Measurements from ENCODE around the gene RAB11FIP3. TPM values are rescaled to one million over a fixed set of nuclear protein-coding genes. Genes with fewer than 3 reads are reported as not detected.

The RAB11FIP3 gene
- total RNA-seq, 1 experiment from 2014 or later = 12.8 TPM

DNA sequence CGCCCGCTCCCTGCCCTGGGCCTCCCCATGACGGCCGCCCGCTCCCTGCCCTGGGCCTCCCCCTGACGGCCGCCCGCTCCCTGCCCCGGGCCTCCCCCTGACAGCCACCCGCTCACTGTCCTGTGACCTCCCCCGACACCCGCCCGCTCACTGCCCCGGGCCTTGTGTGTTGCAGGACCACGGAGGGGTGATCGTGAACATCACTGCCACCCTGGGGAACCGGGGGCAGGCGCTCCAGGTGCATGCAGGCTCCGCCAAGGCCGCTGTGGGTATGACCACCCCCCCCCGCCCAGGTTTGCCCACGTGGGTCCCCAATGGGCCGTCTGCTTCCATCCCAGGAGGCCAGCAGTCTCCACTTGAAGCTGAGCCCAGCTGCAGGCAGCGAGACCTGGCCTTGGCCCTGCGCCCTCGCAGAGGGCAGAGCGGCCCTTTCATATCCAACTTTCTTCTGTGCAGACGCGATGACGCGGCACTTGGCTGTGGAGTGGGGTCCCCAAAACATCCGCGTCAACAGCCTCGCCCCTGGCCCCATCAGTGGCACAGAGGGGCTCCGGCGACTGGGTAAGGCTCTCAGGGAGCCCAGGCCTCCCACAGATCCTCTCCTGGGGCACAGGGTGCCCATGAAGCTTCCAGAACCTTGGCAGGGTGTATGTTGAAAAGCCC is 14.8 kb upstream of the RAB11FIP3 start:
- intact Hi-C loops (cut with micrococcal nuclease) = no loop called here
- ChIA-PET CTCF (no interaction called here), RAD21 (ENCODE audit: low non-redundant PET in 1 of 2, low total read pairs in 2 of 2, uncharacterized antibody in 2 of 2, unreplicated experiment in 2 of 2) (no interaction called here), POLR2A (no interaction called here)
- Histone ChIP-seq H3K9me2 (ENCODE audit: insufficient read depth) (no peaks in the 10 kb centered on the region), H3K36me3 (ENCODE audit: control insufficient read depth in 1 of 2, insufficient read depth in 2 of 2, low read length in 2 of 2) (no peaks in the 10 kb centered on the region), H3K27ac (ENCODE audit: low read depth, low read length) (no peak overlapping the region), H3K4me3 (replicated peaks in 1 of 2; ENCODE audit: low read depth in 1 of 2, low read length in 2 of 2) (no peak overlapping the region), H3K9me3 (ENCODE audit: control insufficient read depth in 1 of 2, insufficient read depth in 1 of 2, low read depth in 1 of 2, low read length in 2 of 2) (no peaks in the 10 kb centered on the region), H3K9ac (ENCODE audit: low read length) (no peak overlapping the region), H3K27me3 (ENCODE audit: insufficient read depth, low read length) (no peaks in the 10 kb centered on the region), H4K20me1 (ENCODE audit: insufficient read depth) (no peaks in the 10 kb centered on the region), H3K79me2 (ENCODE audit: insufficient read depth, low read length) (no peaks in the 10 kb centered on the region), H3K4me2 (ENCODE audit: low read length) (no peak overlapping the region), H3K4me1 (ENCODE audit: control insufficient read depth in 1 of 2, insufficient read depth in 2 of 2, low read length in 2 of 2) (no peaks in the 10 kb centered on the region), H2AFZ (ENCODE audit: low read depth, low read length, poor library complexity, severe bottlenecking) (no peak overlapping the region)
- ATAC-seq = no peak
- no TSS peak for BruUV-seq (replicated peaks)
- DNase-seq (ENCODE audit: low read depth, low spot score) = no peak
- no peak for TF ChIP-seq EZH2 (IDR thresholded peaks at IDR 0.05)
- TF ChIP-seq POLR2A (IDR thresholded peaks at IDR 0.05; ENCODE audit: borderline replicate concordance, extremely low read depth, insufficient read depth, insufficient read length) = no peak
- no peak for TF ChIP-seq ZFX (IDR thresholded peaks at IDR 0.05)
- no peak for TF ChIP-seq ELF1 (IDR thresholded peaks at IDR 0.05; ENCODE audit: borderline replicate concordance, low read depth)
- no peak for TF ChIP-seq RAD21 (IDR thresholded peaks at IDR 0.05; ENCODE audit: low read depth)
- no peak for TF ChIP-seq EZH2phosphoT487 (IDR thresholded peaks at IDR 0.05; ENCODE audit: borderline replicate concordance)
- TF ChIP-seq, protein P1, sequence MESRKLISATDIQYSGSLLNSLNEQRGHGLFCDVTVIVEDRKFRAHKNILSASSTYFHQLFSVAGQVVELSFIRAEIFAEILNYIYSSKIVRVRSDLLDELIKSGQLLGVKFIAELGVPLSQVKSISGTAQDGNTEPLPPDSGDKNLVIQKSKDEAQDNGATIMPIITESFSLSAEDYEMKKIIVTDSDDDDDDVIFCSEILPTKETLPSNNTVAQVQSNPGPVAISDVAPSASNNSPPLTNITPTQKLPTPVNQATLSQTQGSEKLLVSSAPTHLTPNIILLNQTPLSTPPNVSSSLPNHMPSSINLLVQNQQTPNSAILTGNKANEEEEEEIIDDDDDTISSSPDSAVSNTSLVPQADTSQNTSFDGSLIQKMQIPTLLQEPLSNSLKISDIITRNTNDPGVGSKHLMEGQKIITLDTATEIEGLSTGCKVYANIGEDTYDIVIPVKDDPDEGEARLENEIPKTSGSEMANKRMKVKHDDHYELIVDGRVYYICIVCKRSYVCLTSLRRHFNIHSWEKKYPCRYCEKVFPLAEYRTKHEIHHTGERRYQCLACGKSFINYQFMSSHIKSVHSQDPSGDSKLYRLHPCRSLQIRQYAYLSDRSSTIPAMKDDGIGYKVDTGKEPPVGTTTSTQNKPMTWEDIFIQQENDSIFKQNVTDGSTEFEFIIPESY (IDR thresholded peaks at IDR 0.05; ENCODE audit: extremely low read depth, insufficient replicate concordance, low read length) = no peak
- TF ChIP-seq, protein P2, sequence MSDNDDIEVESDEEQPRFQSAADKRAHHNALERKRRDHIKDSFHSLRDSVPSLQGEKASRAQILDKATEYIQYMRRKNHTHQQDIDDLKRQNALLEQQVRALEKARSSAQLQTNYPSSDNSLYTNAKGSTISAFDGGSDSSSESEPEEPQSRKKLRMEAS (IDR thresholded peaks at IDR 0.05) = no peak
- TF ChIP-seq YY1 (IDR thresholded peaks at IDR 0.05; ENCODE audit: extremely low read depth, insufficient replicate concordance, low read depth, low read length) = no peak
- TF ChIP-seq TCF7L2 (IDR thresholded peaks at IDR 0.05; ENCODE audit: borderline replicate concordance, extremely low read depth, insufficient read depth, insufficient read length) = no peak
- TF ChIP-seq FOSL1 (IDR thresholded peaks at IDR 0.05; ENCODE audit: low read depth) = no peak
